Activated naive CD8-positive, alpha-beta T cell treated with anti-CD3 and anti-CD28 coated beads for 36 hours (primary cell): Measurements from ENCODE around the gene GPR3. TPM values are rescaled to one million over a fixed set of nuclear protein-coding genes. Genes with fewer than 3 reads are reported as not detected.

Source experiments
- DNase-seq: peaks from one replicate; pipeline ENCODE4 v3.0.0; 2021
- H3K27ac Mint-ChIP-seq: one replicate; pipeline ENCODE4 v1.8.0; 2022; ENCODE audit warnings: mild to moderate bottlenecking, moderate library complexity, mixed read lengths
- H3K27me3 Mint-ChIP-seq: one replicate; pipeline ENCODE4 v1.8.0; 2022; ENCODE audit warnings: mild to moderate bottlenecking, mixed read lengths
- H3K36me3 Mint-ChIP-seq: one replicate; pipeline ENCODE4 v1.8.0; 2021; ENCODE audit warnings: mild to moderate bottlenecking, mixed read lengths
- H3K4me1 Mint-ChIP-seq: one replicate; pipeline ENCODE4 v1.8.0; 2021; ENCODE audit warnings: mixed read lengths
- H3K4me3 Mint-ChIP-seq: one replicate; pipeline ENCODE4 v1.8.0; 2022; ENCODE audit warnings: mild to moderate bottlenecking, moderate library complexity, mixed read lengths
- H3K9me3 Mint-ChIP-seq: one replicate; pipeline ENCODE4 v1.8.0; 2022; ENCODE audit warnings: mixed read lengths
- total RNA-seq, 2 experiments: library from RNA; stranded (reverse); gene quantifications; one replicate each; pipeline ENCODE4 v1.2.3, GENCODE V29; 2021

The GPR3 gene
- total RNA-seq, 2 experiments from 2014 or later = 3.5 to 3.9 TPM

DNA sequence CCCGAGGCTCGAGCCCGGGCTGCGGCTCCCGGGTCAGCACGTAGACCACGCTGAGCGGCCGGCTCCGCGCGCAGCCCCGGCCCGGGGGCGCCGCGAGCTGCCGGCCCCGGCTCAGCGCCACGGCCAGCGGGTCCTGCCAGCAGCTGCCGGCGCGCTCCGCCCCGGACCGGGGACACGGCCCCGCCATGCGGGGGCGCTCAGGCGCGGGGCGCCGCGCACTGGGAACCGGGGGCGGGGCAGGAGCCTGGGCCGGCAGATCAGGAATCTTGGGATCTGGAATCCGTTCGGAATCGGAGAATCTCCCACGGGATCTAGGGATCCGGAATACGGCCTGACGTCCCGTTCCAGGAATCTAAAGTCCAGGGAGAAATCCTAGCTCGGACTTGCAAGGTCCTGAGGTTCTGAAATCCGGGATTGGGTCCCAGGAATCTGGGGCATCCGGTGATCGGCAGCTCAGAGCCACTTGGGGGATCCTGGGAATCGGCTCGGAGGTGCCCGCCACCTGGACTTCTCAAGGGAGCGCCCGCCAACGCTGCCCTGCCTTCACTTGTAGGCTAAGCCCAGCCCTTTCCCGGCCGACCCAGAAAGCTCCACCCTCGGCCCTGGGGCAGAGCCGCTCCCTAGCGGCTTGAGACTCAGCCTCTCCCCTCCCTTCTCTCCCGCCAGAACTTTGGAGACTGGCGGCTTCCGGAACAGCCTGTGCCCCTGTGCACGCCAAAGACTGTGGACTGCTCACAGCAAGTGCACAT lies 25.8 kb upstream of the GPR3 start, which contains the start of gene MAP3K6:
MAP3K6 (minus strand) TSS at position 551 of the 749 bp plus-strand sequence; CDS start at position 187, 364 bp downstream.
- DNase-seq = peak; percentile 49
- H3K4me1 Mint-ChIP-seq = peaks cover 27% of the 10 kb centered on the region
- peak within 1 kb of the TSS; percentile 84 for H3K4me3 Mint-ChIP-seq
- no peaks in the 10 kb centered on the region for H3K9me3 Mint-ChIP-seq
- H3K27ac Mint-ChIP-seq = peak within 1 kb of the TSS; percentile 69
- no peaks in the 10 kb centered on the region for H3K27me3 Mint-ChIP-seq
- no peaks in the 10 kb centered on the region for H3K36me3 Mint-ChIP-seq

DNA sequence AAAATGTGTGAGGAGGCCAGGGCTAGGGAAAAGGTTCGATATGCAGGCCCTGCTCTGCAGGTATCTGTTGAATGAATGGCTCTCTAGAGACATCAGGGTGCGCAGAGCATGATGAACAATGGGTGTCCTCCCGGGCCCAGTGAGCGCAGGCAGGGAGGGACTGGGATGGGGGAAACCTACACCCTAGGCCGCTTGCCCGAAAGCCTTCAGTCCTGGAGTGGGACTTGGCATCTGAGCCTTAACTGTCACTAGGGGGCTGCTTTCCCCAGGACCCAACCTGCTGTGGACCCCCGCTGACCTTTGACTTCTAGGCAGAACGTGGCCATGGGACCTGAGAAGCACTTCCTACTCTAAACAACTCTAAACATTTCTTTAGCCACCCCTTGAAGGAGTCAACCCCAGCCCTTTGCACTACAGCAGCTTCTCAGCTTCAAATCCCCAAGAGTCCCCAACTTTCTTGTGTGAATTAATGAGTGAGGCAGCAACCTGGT lies 25.2 kb upstream of the GPR3 start:
- DNase-seq = no peak
- peaks cover 27% of the 10 kb centered on the region for H3K4me1 Mint-ChIP-seq
- H3K9me3 Mint-ChIP-seq = no peaks in the 10 kb centered on the region
- H3K4me3 Mint-ChIP-seq = peak overlapping the region; percentile 71
- no peak overlapping the region for H3K27ac Mint-ChIP-seq
- no peaks in the 10 kb centered on the region for H3K36me3 Mint-ChIP-seq
- H3K27me3 Mint-ChIP-seq = no peaks in the 10 kb centered on the region

- H3K4me1 Mint-ChIP-seq = peaks cover 27% of the 10 kb centered on the region
- H3K9me3 Mint-ChIP-seq = no peaks in the 10 kb centered on the region
- H3K36me3 Mint-ChIP-seq = no peaks in the 10 kb centered on the region
- H3K27ac Mint-ChIP-seq = no peak overlapping the region
- no peak overlapping the region for H3K4me3 Mint-ChIP-seq
- H3K27me3 Mint-ChIP-seq = no peaks in the 10 kb centered on the region
- no peak for DNase-seq
Observed at GRCh38 chr1:27368869-27369582, 23.4 kb upstream of the GPR3 start.

DNA sequence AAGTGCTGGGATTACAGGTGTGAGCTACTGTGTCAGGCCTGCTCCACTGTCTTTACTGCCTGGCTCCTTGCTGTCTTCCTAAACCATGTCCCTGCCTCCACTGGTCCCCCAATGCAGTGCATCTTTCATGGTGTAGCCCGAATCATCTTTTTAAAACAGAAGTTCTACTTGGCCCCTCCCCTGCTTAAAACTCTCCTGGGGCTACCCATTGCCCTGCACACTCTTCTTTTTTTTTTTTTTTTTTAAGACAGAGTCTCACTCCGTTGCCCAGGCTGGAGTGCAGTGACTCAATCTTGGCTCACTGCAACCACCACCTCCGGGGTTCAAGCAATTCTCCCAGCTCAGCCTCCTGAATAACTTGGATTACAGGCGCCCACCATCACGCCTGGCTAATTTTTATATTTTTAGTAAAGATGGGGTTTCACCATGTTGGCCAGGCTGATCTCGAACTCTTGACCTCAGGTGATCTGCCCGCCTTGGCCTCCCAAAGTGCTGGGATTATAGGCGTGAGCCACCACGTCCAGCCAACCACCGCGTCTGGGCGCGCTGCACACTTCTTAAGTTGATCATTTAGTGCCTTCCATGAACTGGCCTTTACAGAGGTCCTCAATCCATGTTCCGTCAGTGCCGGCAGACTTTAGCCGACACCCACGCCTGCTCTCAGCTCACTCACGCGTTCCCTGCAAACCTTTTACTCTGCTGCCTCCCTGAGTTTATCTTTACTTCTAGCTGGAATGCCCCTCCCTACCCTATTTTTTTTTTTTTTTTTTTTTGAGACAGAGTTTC lies 20.2 kb upstream of the GPR3 start:
- no peaks in the 10 kb centered on the region for H3K9me3 Mint-ChIP-seq
- H3K27me3 Mint-ChIP-seq = no peaks in the 10 kb centered on the region
- no peak overlapping the region for H3K27ac Mint-ChIP-seq
- no peak overlapping the region for H3K4me3 Mint-ChIP-seq
- no peaks in the 10 kb centered on the region for H3K36me3 Mint-ChIP-seq
- DNase-seq = no peak
- peaks cover 12% of the 10 kb centered on the region for H3K4me1 Mint-ChIP-seq

GRCh38 chr1:27372808-27373690 lies 19.4 kb upstream of the GPR3 start:
- H3K9me3 Mint-ChIP-seq = no peaks in the 10 kb centered on the region
- H3K27ac Mint-ChIP-seq = no peak overlapping the region
- peaks cover 12% of the 10 kb centered on the region for H3K4me1 Mint-ChIP-seq
- DNase-seq = no peak
- no peaks in the 10 kb centered on the region for H3K27me3 Mint-ChIP-seq
- no peaks in the 10 kb centered on the region for H3K36me3 Mint-ChIP-seq
- H3K4me3 Mint-ChIP-seq = no peak overlapping the region

DNA sequence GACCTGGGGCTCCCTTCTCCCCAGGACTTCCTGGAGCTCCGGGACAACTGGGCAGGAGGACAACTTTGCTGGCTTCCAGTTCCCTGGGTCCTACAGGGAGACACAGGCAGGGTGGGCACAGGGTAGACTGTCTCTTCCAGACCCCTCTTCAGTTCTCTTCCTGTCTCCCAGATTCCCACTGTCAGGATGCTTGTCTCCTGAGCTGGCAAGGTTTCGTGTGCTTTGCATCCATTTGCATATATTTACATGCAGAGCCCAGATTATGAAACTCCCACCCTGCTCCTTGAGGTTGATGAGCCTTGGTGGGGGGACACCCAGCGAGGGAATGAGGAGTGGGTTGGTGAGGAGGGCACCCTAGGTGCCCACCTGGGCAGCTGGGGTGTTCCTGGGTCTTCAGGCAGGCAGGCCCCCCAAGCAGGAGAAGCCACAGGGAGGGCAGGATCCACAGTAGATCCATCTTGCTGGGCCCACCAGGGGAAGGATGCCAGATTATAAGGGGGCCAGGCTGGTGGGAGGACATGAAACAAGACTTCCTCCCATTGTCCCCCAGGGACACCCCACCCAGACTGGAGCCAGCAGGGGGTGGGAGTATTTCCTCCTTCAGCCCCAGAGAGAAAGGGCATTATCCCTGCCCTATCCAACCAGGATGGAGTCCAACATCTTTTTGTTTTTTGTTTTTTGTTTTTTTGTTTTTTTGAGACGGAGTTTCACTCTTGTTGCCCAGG lies 17.9 kb upstream of the GPR3 start, which contains the start of gene FCN3:
FCN3 (minus strand) TSS at position 463 of the 725 bp plus-strand sequence; CDS start at position 457, 6 bp downstream.
- no peak for DNase-seq
- no peak within 1 kb of the TSS for H3K27ac Mint-ChIP-seq
- H3K9me3 Mint-ChIP-seq = no peaks in the 10 kb centered on the region
- H3K27me3 Mint-ChIP-seq = no peaks in the 10 kb centered on the region
- no peak within 1 kb of the TSS for H3K4me3 Mint-ChIP-seq
- H3K36me3 Mint-ChIP-seq = no peaks in the 10 kb centered on the region
- H3K4me1 Mint-ChIP-seq = peaks cover 4% of the 10 kb centered on the region

DNA sequence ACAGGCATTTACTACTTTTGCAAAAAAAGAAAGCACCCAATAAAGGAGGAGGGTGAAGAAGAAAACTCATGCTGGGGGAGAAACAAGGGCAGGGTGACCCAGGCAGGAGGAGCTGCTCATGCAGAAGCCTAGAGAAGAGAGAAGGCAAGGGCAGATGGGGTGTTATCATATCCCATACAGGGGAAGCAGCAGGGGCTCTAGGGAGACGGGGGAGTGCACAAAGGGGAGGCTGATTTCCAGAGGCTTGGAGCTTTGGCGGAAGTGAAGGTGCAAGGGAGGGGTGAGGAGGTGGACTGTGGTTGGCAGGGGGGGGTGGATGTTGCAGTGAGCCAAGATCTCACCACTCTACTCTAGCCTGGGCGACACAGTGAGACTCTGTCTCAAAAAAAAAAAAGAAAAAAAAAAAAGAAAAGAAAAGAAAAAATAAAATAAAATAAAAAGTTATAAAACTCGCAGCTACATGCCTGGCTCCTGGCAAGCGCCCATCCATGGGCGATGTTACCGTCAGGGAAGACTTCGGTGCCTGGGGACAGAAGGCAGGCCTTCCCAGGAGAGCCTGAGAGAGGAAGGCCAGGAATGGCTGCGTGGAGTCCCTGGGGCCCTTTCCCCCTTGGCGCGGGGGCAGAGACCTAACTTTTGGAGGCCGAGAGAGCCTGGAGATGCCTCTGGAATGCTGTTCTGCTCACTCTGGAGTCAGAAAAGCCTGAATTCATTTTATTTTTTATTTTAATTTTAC lies 14.5 kb upstream of the GPR3 start:
- H3K9me3 Mint-ChIP-seq = no peaks in the 10 kb centered on the region
- no peak overlapping the region for H3K27ac Mint-ChIP-seq
- DNase-seq = no peak
- no peaks in the 10 kb centered on the region for H3K4me1 Mint-ChIP-seq
- peaks cover 4% of the 10 kb centered on the region for H3K27me3 Mint-ChIP-seq
- H3K4me3 Mint-ChIP-seq = no peak overlapping the region
- no peaks in the 10 kb centered on the region for H3K36me3 Mint-ChIP-seq

DNA sequence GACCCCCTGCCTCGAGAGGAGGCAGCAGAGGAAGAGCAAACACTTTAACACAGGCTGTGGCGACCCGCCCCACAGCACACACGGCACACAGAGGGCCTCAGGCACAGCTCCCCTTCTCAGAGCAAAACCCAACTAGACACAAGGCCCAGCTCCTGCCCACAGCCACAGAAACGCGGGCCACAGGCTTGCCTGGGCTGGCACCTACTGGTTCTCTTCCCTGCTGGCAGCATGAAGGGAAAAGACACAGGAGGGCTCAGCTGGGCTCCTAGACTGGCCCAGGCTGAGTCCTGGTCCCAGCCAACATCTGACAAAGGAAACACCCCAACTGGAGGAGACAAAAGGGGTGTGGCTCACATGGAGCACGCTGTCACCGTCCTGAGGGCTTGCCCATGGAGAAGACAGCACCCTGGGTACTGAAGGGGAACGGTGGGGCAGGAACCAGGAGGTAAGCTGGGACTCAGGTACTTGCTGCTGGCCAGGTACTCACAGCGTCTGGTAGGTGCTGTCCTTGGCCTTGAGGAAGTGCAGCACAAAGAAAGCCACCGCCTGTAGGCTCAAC lies 12.8 kb upstream of the GPR3 start:
- no peak for DNase-seq
- H3K36me3 Mint-ChIP-seq = no peaks in the 10 kb centered on the region
- peaks cover 8% of the 10 kb centered on the region for H3K27me3 Mint-ChIP-seq
- H3K27ac Mint-ChIP-seq = no peak overlapping the region
- no peaks in the 10 kb centered on the region for H3K4me1 Mint-ChIP-seq
- H3K4me3 Mint-ChIP-seq = no peak overlapping the region
- H3K9me3 Mint-ChIP-seq = no peaks in the 10 kb centered on the region

DNA sequence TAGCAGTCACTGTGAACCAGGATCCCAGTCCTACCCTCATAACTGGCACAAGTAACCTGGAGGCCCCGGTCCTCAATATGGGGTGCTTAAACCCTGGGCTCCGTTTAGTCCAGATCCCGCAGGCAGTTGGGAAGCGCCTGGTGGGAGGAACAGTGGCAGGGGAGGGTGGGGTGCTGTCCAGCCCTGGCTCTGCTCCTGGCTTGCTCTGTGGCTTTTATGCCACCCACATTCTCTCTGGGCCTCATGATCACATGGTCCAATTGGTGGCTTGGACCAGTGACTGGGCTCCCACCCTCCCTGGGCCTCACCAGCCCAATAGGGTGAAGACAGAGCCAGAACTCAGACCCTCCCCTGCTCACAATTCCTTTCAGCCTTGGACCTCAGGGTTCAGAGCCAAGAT lies 12.2 kb upstream of the GPR3 start:
- no peak for DNase-seq
- Mint-ChIP-seq H3K4me3 (no peak overlapping the region), H3K36me3 (no peaks in the 10 kb centered on the region), H3K27me3 (peaks cover 8% of the 10 kb centered on the region), H3K4me1 (no peaks in the 10 kb centered on the region), H3K27ac (no peak overlapping the region), H3K9me3 (no peaks in the 10 kb centered on the region)

GRCh38 chr1:27380766-27381733 lies 11.4 kb upstream of the GPR3 start:
- Mint-ChIP-seq H3K36me3 (no peaks in the 10 kb centered on the region), H3K4me3 (no peak overlapping the region), H3K4me1 (no peaks in the 10 kb centered on the region), H3K9me3 (no peaks in the 10 kb centered on the region), H3K27ac (no peak overlapping the region), H3K27me3 (peaks cover 9% of the 10 kb centered on the region)
- no peak for DNase-seq

DNA sequence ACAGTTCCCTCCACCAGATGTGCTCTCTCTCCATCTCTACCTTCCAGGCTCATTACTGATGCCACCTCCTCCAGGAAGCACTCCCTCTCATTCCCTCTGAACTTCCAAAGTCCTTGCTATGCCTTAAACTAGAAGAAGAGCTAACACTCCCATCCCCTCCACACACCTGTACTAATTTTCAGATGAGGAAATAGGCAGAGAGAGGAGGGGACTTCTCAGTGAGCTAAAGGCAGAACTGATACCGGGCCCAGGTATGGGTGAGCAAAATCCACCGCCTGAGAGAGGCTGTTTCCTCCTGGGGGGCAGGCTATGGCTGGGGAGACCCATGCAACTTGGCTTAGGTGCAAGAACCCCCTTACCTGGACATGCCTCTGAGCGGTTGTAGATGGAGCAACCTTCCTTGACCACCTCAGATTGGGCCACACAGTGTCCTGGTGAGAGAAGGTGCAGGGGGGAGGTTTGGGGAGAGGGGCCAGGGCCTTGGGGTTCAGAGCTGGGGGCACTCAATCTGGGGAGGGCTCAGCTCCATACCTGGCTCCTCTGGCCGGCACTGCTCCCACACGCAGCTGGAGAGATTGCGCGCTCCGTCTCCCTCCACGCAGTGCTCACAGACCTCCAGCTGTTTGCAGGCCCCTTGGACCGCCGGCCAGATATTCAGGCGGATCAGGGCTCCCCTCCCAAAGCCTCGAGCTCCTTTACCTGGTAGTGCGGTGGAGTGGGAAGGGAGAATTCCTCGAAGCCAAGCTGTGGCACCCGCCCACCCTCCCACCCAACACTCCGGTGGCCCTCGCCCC lies 10.3 kb upstream of the GPR3 start:
- H3K4me3 Mint-ChIP-seq = no peak overlapping the region
- no peaks in the 10 kb centered on the region for H3K4me1 Mint-ChIP-seq
- no peak for DNase-seq
- no peak overlapping the region for H3K27ac Mint-ChIP-seq
- H3K27me3 Mint-ChIP-seq = peaks cover 12% of the 10 kb centered on the region
- H3K36me3 Mint-ChIP-seq = no peaks in the 10 kb centered on the region
- H3K9me3 Mint-ChIP-seq = no peaks in the 10 kb centered on the region
